HEK293 (cell line): ENCODE results near the gene CA10.

Experiments used
- CTCF ChIA-PET: fragments of 350-600 bp; formaldehyde crosslinking; extraction: SDS; loops from one replicate; lab custom pipeline; 2021; ENCODE audit warnings: antibody characterized with exemption; lab: Yijun Ruan, JAX
- POLR2A ChIA-PET: fragments of 300-600 bp; formaldehyde crosslinking; extraction: SDS; loops from one replicate; lab custom pipeline; 2020; ENCODE audit warnings: antibody characterized with exemption, inconsistent platforms; lab: Yijun Ruan, JAX
- H3K27ac ChIP-seq: fragments of 200-500 bp; sonication (Bioruptor generic); 2 replicates; pipeline ENCODE4 v1.5.1; 2014; ENCODE audit warnings: low read depth, low read length, control low read depth, inconsistent platforms; ENCODE audit errors: extremely low read depth
- H3K36me3 ChIP-seq, 2 experiments: fragments of 200-500 bp in 1 of 2; sonication (Bioruptor generic) in 1 of 2; 1 replicate in 1 of 2; 2 replicates in 1 of 2; pipeline ENCODE4 v1.5.1; 2014 to 2017; ENCODE audit warnings: inconsistent platforms in 2 of 2, low read length in 2 of 2; ENCODE audit not compliant: control insufficient read depth in 2 of 2, insufficient read depth in 1 of 2
- H3K4me1 ChIP-seq: fragments of 200-500 bp; sonication (Bioruptor generic); 2 replicates; pipeline ENCODE4 v1.5.1; 2014; ENCODE audit warnings: mild to moderate bottlenecking, low read length, inconsistent platforms; ENCODE audit not compliant: control insufficient read depth, insufficient read depth
- H3K4me3 ChIP-seq: 2 replicates; pipeline ENCODE4 v1.5.1; 2011; ENCODE audit warnings: low read depth, mild to moderate bottlenecking, control low read depth, low read length, moderate library complexity
- H3K9me3 ChIP-seq: fragments of 200-500 bp; sonication (Bioruptor generic); 2 replicates; pipeline ENCODE4 v1.5.1; 2014; ENCODE audit warnings: low read depth, low read length, inconsistent platforms; ENCODE audit not compliant: control insufficient read depth, insufficient read depth
- KLF7 ChIP-seq: fragments of 450-650 bp; formaldehyde crosslinking; IDR thresholded peaks from 2 replicates; pipeline ENCODE4 v1.5.1; 2016; ENCODE audit warnings: missing biosample characterization, missing genetic modification characterization, borderline replicate concordance
- SCRT1 ChIP-seq: fragments of 450-650 bp; formaldehyde crosslinking; IDR thresholded peaks from 2 replicates; pipeline ENCODE4 v1.5.1; 2016; ENCODE audit warnings: missing biosample characterization, missing genetic modification characterization, borderline replicate concordance
- SCRT2 ChIP-seq: fragments of 450-650 bp; formaldehyde crosslinking; IDR thresholded peaks from 2 replicates; pipeline ENCODE4 v1.5.1; 2016; ENCODE audit warnings: missing biosample characterization, missing genetic modification characterization
- SP3 ChIP-seq: fragments of 450-650 bp; formaldehyde crosslinking; IDR thresholded peaks from 2 replicates; pipeline ENCODE4 v1.5.1; 2016; ENCODE audit warnings: missing biosample characterization, missing genetic modification characterization
- ZBTB44 ChIP-seq: fragments of 450-650 bp; IDR thresholded peaks from 2 replicates; pipeline ENCODE4 v1.5.1; 2018; ENCODE audit warnings: missing biosample characterization, mild to moderate bottlenecking, missing genetic modification characterization
- ZFP37 ChIP-seq: fragments of 450-650 bp; formaldehyde crosslinking; IDR thresholded peaks from 2 replicates; pipeline ENCODE4 v1.5.1; 2016; ENCODE audit warnings: missing biosample characterization, missing genetic modification characterization
- ZFP41 ChIP-seq: fragments of 450-650 bp; formaldehyde crosslinking; IDR thresholded peaks from 2 replicates; pipeline ENCODE4 v1.5.1; 2016; ENCODE audit warnings: missing biosample characterization, missing genetic modification characterization, borderline replicate concordance
- ZNF10 ChIP-seq: fragments of 450-650 bp; formaldehyde crosslinking; IDR thresholded peaks from 2 replicates; pipeline ENCODE4 v1.5.1; 2017; ENCODE audit warnings: missing biosample characterization, missing genetic modification characterization
- ZNF112 ChIP-seq: fragments of 450-650 bp; formaldehyde crosslinking; IDR thresholded peaks from 2 replicates; pipeline ENCODE4 v1.5.0; 2017; ENCODE audit warnings: missing biosample characterization, missing genetic modification characterization
- ZNF16 ChIP-seq: fragments of 450-650 bp; formaldehyde crosslinking; IDR thresholded peaks from 2 replicates; pipeline ENCODE4 v1.5.1; 2016; ENCODE audit warnings: low read depth, missing biosample characterization, missing genetic modification characterization
- ZNF274 ChIP-seq, 2 experiments: fragments of 200-500 bp in 1 of 2; fragments of 450-650 bp in 1 of 2; sonication (Bioruptor generic) in 1 of 2; formaldehyde crosslinking in 1 of 2; IDR thresholded peaks; 2 replicates each; pipeline versions ENCODE4 v1.5.1 to v1.6.1; 2014 to 2016; ENCODE audit warnings: borderline replicate concordance in 1 of 2, inconsistent platforms in 1 of 2, low read length in 1 of 2, missing biosample characterization in 1 of 2, missing genetic modification characterization in 1 of 2
- ZNF366 ChIP-seq: fragments of 450-650 bp; formaldehyde crosslinking; conservative IDR thresholded peaks from 2 replicates; pipeline ENCODE4 v1.5.1; 2016; ENCODE audit warnings: missing biosample characterization, missing genetic modification characterization
- ZNF398 ChIP-seq: fragments of 450-650 bp; formaldehyde crosslinking; IDR thresholded peaks from 2 replicates; pipeline ENCODE4 v1.5.1; 2017; ENCODE audit warnings: missing biosample characterization, missing genetic modification characterization
- ZNF426 ChIP-seq: fragments of 450-650 bp; formaldehyde crosslinking; IDR thresholded peaks from 2 replicates; pipeline ENCODE4 v1.5.1; 2017; ENCODE audit warnings: missing biosample characterization, missing genetic modification characterization, mild to moderate bottlenecking, inconsistent platforms, moderate library complexity
- ZNF473 ChIP-seq: fragments of 450-650 bp; formaldehyde crosslinking; IDR thresholded peaks from 2 replicates; pipeline ENCODE4 v1.5.1; 2017; ENCODE audit warnings: missing biosample characterization, missing genetic modification characterization
- ZNF530 ChIP-seq: fragments of 450-650 bp; formaldehyde crosslinking; IDR thresholded peaks from 2 replicates; pipeline ENCODE4 v1.5.1; 2016; ENCODE audit warnings: low read depth, missing biosample characterization, missing genetic modification characterization
- ZNF555 ChIP-seq: fragments of 450-650 bp; formaldehyde crosslinking; conservative IDR thresholded peaks from 2 replicates; pipeline ENCODE4 v1.5.1; 2017; ENCODE audit warnings: missing biosample characterization, mild to moderate bottlenecking, missing genetic modification characterization, inconsistent platforms
- ZNF560 ChIP-seq: fragments of 450-650 bp; formaldehyde crosslinking; IDR thresholded peaks from 2 replicates; pipeline ENCODE4 v1.5.1; 2017; ENCODE audit warnings: missing biosample characterization, missing genetic modification characterization, borderline replicate concordance
- ZNF629 ChIP-seq: fragments of 450-650 bp; formaldehyde crosslinking; IDR thresholded peaks from 2 replicates; pipeline ENCODE4 v1.5.1; 2017; ENCODE audit warnings: missing biosample characterization, missing genetic modification characterization
- ZNF704 ChIP-seq: fragments of 450-650 bp; formaldehyde crosslinking; IDR thresholded peaks from 2 replicates; pipeline ENCODE4 v1.5.1; 2016; ENCODE audit warnings: missing biosample characterization, missing genetic modification characterization
- ZNF707 ChIP-seq: fragments of 450-650 bp; formaldehyde crosslinking; IDR thresholded peaks from 2 replicates; pipeline ENCODE4 v1.5.1; 2016; ENCODE audit warnings: missing biosample characterization, missing genetic modification characterization
- ZNF785 ChIP-seq: fragments of 450-650 bp; formaldehyde crosslinking; IDR thresholded peaks from 2 replicates; pipeline ENCODE4 v1.5.1; 2016; ENCODE audit warnings: missing biosample characterization, missing genetic modification characterization
- ZNF791 ChIP-seq: fragments of 450-650 bp; formaldehyde crosslinking; IDR thresholded peaks from 2 replicates; pipeline ENCODE4 v1.5.1; 2016; ENCODE audit warnings: missing biosample characterization, missing genetic modification characterization

The CA10 gene

GRCh38 chr17:51845776-51846175 lies 312.7 kb downstream of the CA10 start:
- ChIA-PET POLR2A (no interaction called here), CTCF (interaction anchor here (0.6 kb wide), 1 partner anchor 13 kb away, joined by 4 read pairs; no protein-coding TSS in a partner anchor)

GRCh38 chr17:51842763-51843162 lies 315.8 kb downstream of the CA10 start:
- no peaks in the 10 kb centered on the region for H3K9me3 ChIP-seq
- POLR2A ChIA-PET, result no interaction called here
- CTCF ChIA-PET, result no interaction called here
- no peak overlapping the region for H3K4me3 ChIP-seq
- no peaks in the 10 kb centered on the region for H3K4me1 ChIP-seq
- H3K36me3 ChIP-seq, result no peaks in the 10 kb centered on the region
- TF ChIP-seq ZNF473 (tag by site-specific recombination), result no peak
- no peak overlapping the region for H3K27ac ChIP-seq

More at GRCh38 chr17:51845776-51846175, 312.7 kb downstream of the CA10 start:
- Histone ChIP-seq H3K27ac (no peak overlapping the region), H3K9me3 (no peaks in the 10 kb centered on the region), H3K4me1 (no peaks in the 10 kb centered on the region), H3K4me3 (no peak overlapping the region), H3K36me3 (no peaks in the 10 kb centered on the region)
- no peak for TF ChIP-seq ZNF10 (tag by site-specific recombination)
- TF ChIP-seq ZNF16, result no peak

GRCh38 chr17:51841669-51842068 lies 316.8 kb downstream of the CA10 start:
- TF ChIP-seq SP3 (tag by site-specific recombination) (no peak), ZFP37 (no peak), ZNF704 (tag by site-specific recombination) (no peak), ZNF274 (IDR thresholded peaks at IDR 0.05; ENCODE audit: low read length) (no peak), ZNF274 (tag by site-specific recombination; IDR thresholded peaks at IDR 0.05; ENCODE audit: borderline replicate concordance) (no peak), SCRT2 (tag by site-specific recombination) (no peak)
- Histone ChIP-seq H3K4me3 (no peak overlapping the region), H3K9me3 (no peaks in the 10 kb centered on the region), H3K27ac (no peak overlapping the region), H3K4me1 (no peaks in the 10 kb centered on the region), H3K36me3 (no peaks in the 10 kb centered on the region)
- CTCF ChIA-PET, result interaction anchor here (0.6 to 0.9 kb wide), 3 partner anchors 20 to 1110 kb away, joined by 3 to 7 read pairs (median 4); no protein-coding TSS in a partner anchor
- POLR2A ChIA-PET, result no interaction called here

GRCh38 chr17:51840688-51841087 lies 317.8 kb downstream of the CA10 start:
- ChIA-PET POLR2A (no interaction called here), CTCF (interaction anchor here (1.1 kb wide), 1 partner anchor 18 kb away, joined by 3 read pairs; no protein-coding TSS in a partner anchor)
- H3K9me3 ChIP-seq, result no peaks in the 10 kb centered on the region
- no peaks in the 10 kb centered on the region for H3K4me1 ChIP-seq
- no peak overlapping the region for H3K4me3 ChIP-seq
- TF ChIP-seq ZNF791 (tag by site-specific recombination), result no peak
- TF ChIP-seq ZNF785 (tag by site-specific recombination), result no peak
- no peak for TF ChIP-seq ZNF560 (tag by site-specific recombination)
- no peak for TF ChIP-seq ZBTB44 (tag by site-specific recombination)
- TF ChIP-seq SCRT1, result no peak
- TF ChIP-seq ZNF555 (tag by site-specific recombination), result no peak
- no peak for TF ChIP-seq ZNF530 (tag by site-specific recombination)
- no peak for TF ChIP-seq ZNF426 (tag by site-specific recombination)
- TF ChIP-seq ZNF398, result no peak
- TF ChIP-seq ZNF707 (tag by site-specific recombination), result no peak
- TF ChIP-seq ZFP41 (tag by site-specific recombination), result no peak
- TF ChIP-seq ZNF366 (tag by site-specific recombination), result no peak
- TF ChIP-seq ZNF112 (tag by site-specific recombination), result no peak
- no peak for TF ChIP-seq KLF7 (tag by site-specific recombination)
- TF ChIP-seq ZNF629, result no peak
- H3K27ac ChIP-seq, result no peak overlapping the region
- H3K36me3 ChIP-seq, result no peaks in the 10 kb centered on the region
